ENCODE measurements around the gene IRAK1. TPM values are rescaled to one million over a fixed set of nuclear protein-coding genes. Genes with fewer than 3 reads are reported as not detected.

Gene IRAK1
- total RNA-seq, 1 experiment from 2014 or later: 147 TPM

GRCh38 chrX:153964105-153964504 lies 55.6 kb downstream of the IRAK1 start:
- TF ChIP-seq EZH2 (IDR thresholded peaks at IDR 0.05; ENCODE audit: borderline replicate concordance, low read depth, low read length, poor library complexity, severe bottlenecking) (no peak), CTCF (conservative IDR thresholded peaks at IDR 0.05; ENCODE audit: low read depth, low read length) (no peak)
- BruUV-seq (replicated peaks): no TSS peak
- ChIA-PET POLR2A (ENCODE audit: low non-redundant PET) (no interaction called here), CTCF (interaction anchor here (0.6 kb wide), 1 partner anchor 19 kb away, joined by 7 read pairs; no protein-coding TSS in a partner anchor)
- DNase-seq (ENCODE audit: low spot score): no peak
- Histone ChIP-seq H3K27ac (ENCODE audit: low read depth, low read length, poor library complexity, severe bottlenecking) (no peak overlapping the region), H3K36me3 (ENCODE audit: insufficient read depth, low read length, poor library complexity, severe bottlenecking) (peaks cover 46% of the 10 kb centered on the region), H3K27me3 (replicated peaks; ENCODE audit: insufficient read depth, low read depth, low read length, poor library complexity) (no peaks in the 10 kb centered on the region), H3K4me3 (ENCODE audit: low read depth, low read length, poor library complexity, severe bottlenecking) (no peak overlapping the region), H3K4me1 (ENCODE audit: insufficient read depth, low read length, poor library complexity, severe bottlenecking) (peaks cover 19% of the 10 kb centered on the region), H3K9me3 (ENCODE audit: low read depth, low read length, poor library complexity, severe bottlenecking) (no peaks in the 10 kb centered on the region)
- intact Hi-C loops (cut with micrococcal nuclease; ENCODE audit: unreplicated experiment): no loop called here

- TF ChIP-seq EZH2 (IDR thresholded peaks at IDR 0.05; ENCODE audit: borderline replicate concordance, low read depth, low read length, poor library complexity, severe bottlenecking) (no peak), CTCF (conservative IDR thresholded peaks at IDR 0.05; ENCODE audit: low read depth, low read length) (no peak)
- Histone ChIP-seq H3K4me3 (ENCODE audit: low read depth, low read length, poor library complexity, severe bottlenecking) (no peak overlapping the region), H3K36me3 (ENCODE audit: insufficient read depth, low read length, poor library complexity, severe bottlenecking) (peaks cover 52% of the 10 kb centered on the region), H3K27me3 (replicated peaks; ENCODE audit: insufficient read depth, low read depth, low read length, poor library complexity) (no peaks in the 10 kb centered on the region), H3K4me1 (ENCODE audit: insufficient read depth, low read length, poor library complexity, severe bottlenecking) (peaks cover 19% of the 10 kb centered on the region), H3K9me3 (ENCODE audit: low read depth, low read length, poor library complexity, severe bottlenecking) (no peaks in the 10 kb centered on the region), H3K27ac (ENCODE audit: low read depth, low read length, poor library complexity, severe bottlenecking) (no peak overlapping the region)
- CTCF ChIA-PET: no interaction called here
- no peak for DNase-seq (ENCODE audit: low spot score)
- no TSS peak for BruUV-seq (replicated peaks)
- intact Hi-C loops (cut with micrococcal nuclease; ENCODE audit: unreplicated experiment): no loop called here
- POLR2A ChIA-PET (ENCODE audit: low non-redundant PET): interaction anchor here (0.6 kb wide), 1 partner anchor 10 kb away, joined by 3 read pairs; no protein-coding TSS in a partner anchor
Observed at GRCh38 chrX:153963546-153963945, 56.2 kb downstream of the IRAK1 start.

GRCh38 chrX:153961292-153961691 lies 58.4 kb downstream of the IRAK1 start:
- TF ChIP-seq CTCF (conservative IDR thresholded peaks at IDR 0.05; ENCODE audit: low read depth, low read length): no peak
- no peak for TF ChIP-seq EZH2 (IDR thresholded peaks at IDR 0.05; ENCODE audit: borderline replicate concordance, low read depth, low read length, poor library complexity, severe bottlenecking)
- CTCF ChIA-PET: no interaction called here
- peaks cover 74% of the 10 kb centered on the region for H3K36me3 ChIP-seq (ENCODE audit: insufficient read depth, low read length, poor library complexity, severe bottlenecking)
- H3K9me3 ChIP-seq (ENCODE audit: low read depth, low read length, poor library complexity, severe bottlenecking): no peaks in the 10 kb centered on the region
- intact Hi-C loops (cut with micrococcal nuclease; ENCODE audit: unreplicated experiment): no loop called here
- BruUV-seq (replicated peaks): no TSS peak
- POLR2A ChIA-PET (ENCODE audit: low non-redundant PET): no interaction called here
- peaks cover under 1% of the 10 kb centered on the region for H3K4me1 ChIP-seq (ENCODE audit: insufficient read depth, low read length, poor library complexity, severe bottlenecking)
- H3K27ac ChIP-seq (ENCODE audit: low read depth, low read length, poor library complexity, severe bottlenecking): no peak overlapping the region
- H3K4me3 ChIP-seq (ENCODE audit: low read depth, low read length, poor library complexity, severe bottlenecking): no peak overlapping the region
- no peaks in the 10 kb centered on the region for H3K27me3 ChIP-seq (replicated peaks; ENCODE audit: insufficient read depth, low read depth, low read length, poor library complexity)
- no peak for DNase-seq (ENCODE audit: low spot score)
